SIG-M5 treated with dmso at 0.1 percent for 504 hours (cell line): ENCODE measurements around the gene AGFG2.
"Not testable (repeated sequence)": the region's sequence is repeated elsewhere in the genome, so short reads cannot be mapped to it uniquely, and the experiment has no call there.

ENCODE experiments used
- DNase-seq: peaks from one replicate; lab custom pipeline; 2025; ENCODE audit not compliant: unreplicated experiment; lab: John Stamatoyannopoulos, UW

The AGFG2 gene

GRCh38 chr7:100548446-100548845 lies 9.4 kb downstream of the AGFG2 start:
- not testable (repeated sequence) for DNase-seq

GRCh38 chr7:100552532-100552931 lies 13.5 kb downstream of the AGFG2 start:
- no peak for DNase-seq

- DNase-seq, result no peak
Observed at GRCh38 chr7:100553032-100553431, 14.0 kb downstream of the AGFG2 start.

GRCh38 chr7:100555701-100556100 lies 16.7 kb downstream of the AGFG2 start:
- DNase-seq, result no peak

GRCh38 chr7:100556541-100556940 lies 17.5 kb downstream of the AGFG2 start:
- DNase-seq, result no peak

GRCh38 chr7:100559127-100559526 lies 20.1 kb downstream of the AGFG2 start:
- DNase-seq, result no peak

- DNase-seq, result no peak
Observed at GRCh38 chr7:100561491-100562194, 22.6 kb downstream of the AGFG2 start.

- DNase-seq, result no peak
Observed at GRCh38 chr7:100562195-100563099, 23.4 kb downstream of the AGFG2 start.

- no peak for DNase-seq
Observed at GRCh38 chr7:100563100-100563564, 24.1 kb downstream of the AGFG2 start.

GRCh38 chr7:100563809-100564400 lies 24.9 kb downstream of the AGFG2 start:
- DNase-seq, result peak; percentile 58

GRCh38 chr7:100564405-100564804 lies 25.4 kb downstream of the AGFG2 start:
- DNase-seq, result not testable (repeated sequence)

- no peak for DNase-seq
Observed at GRCh38 chr7:100565133-100565571, 26.1 kb downstream of the AGFG2 start.

- DNase-seq, result no peak
Observed at GRCh38 chr7:100566018-100566531, 27.1 kb downstream of the AGFG2 start.

GRCh38 chr7:100567031-100567730 lies 28.2 kb downstream of the AGFG2 start:
- no peak for DNase-seq

GRCh38 chr7:100567751-100568175 lies 28.8 kb downstream of the AGFG2 start:
- DNase-seq, result no peak

GRCh38 chr7:100568176-100568895 lies 29.3 kb downstream of the AGFG2 start:
- DNase-seq, result no peak

GRCh38 chr7:100568896-100569844 lies 30.2 kb downstream of the AGFG2 start:
- DNase-seq, result peak; percentile 47

- no peak for DNase-seq
Observed at GRCh38 chr7:100570954-100571828, 32.2 kb downstream of the AGFG2 start.
